Measurements from ENCODE around the gene DOCK10. TPM values are rescaled to one million over a fixed set of nuclear protein-coding genes. Genes with fewer than 3 reads are reported as not detected.

DOCK10 gene
- total RNA-seq, 1 donor from 2014 or later = 15.1 TPM

GRCh38 chr2:224892574-224893204 lies 149.6 kb downstream of the DOCK10 start:
- no peaks in the 10 kb centered on the region for H3K9me3 ChIP-seq (ENCODE audit: control insufficient read depth in 3 of 3, low read length in 3 of 3)
- no peak overlapping the region for H3K27ac ChIP-seq (ENCODE audit: low read depth, low read length)
- no peak overlapping the region for H3K9ac ChIP-seq (ENCODE audit: low read depth in 1 of 3, low read length in 3 of 3)
- no peaks in the 10 kb centered on the region for H3K4me1 ChIP-seq (ENCODE audit: control insufficient read depth in 3 of 3, insufficient read depth in 3 of 3, low read length in 3 of 3)
- H3K4me3 ChIP-seq (ENCODE audit: low read length in 3 of 3) = no peak overlapping the region
- H3K27me3 ChIP-seq (ENCODE audit: control insufficient read depth in 3 of 3, insufficient read depth in 3 of 3, low read length in 3 of 3) = no peaks in the 10 kb centered on the region
- H3K36me3 ChIP-seq (ENCODE audit: control insufficient read depth in 3 of 3, insufficient read depth in 3 of 3, low read length in 3 of 3) = no peaks in the 10 kb centered on the region

- H3K27ac ChIP-seq (ENCODE audit: low read depth, low read length) = no peak overlapping the region
- H3K9me3 ChIP-seq (ENCODE audit: control insufficient read depth in 3 of 3, low read length in 3 of 3) = no peaks in the 10 kb centered on the region
- no peaks in the 10 kb centered on the region for H3K4me1 ChIP-seq (ENCODE audit: control insufficient read depth in 3 of 3, insufficient read depth in 3 of 3, low read length in 3 of 3)
- no peak overlapping the region for H3K4me3 ChIP-seq (ENCODE audit: low read length in 3 of 3)
- no peaks in the 10 kb centered on the region for H3K36me3 ChIP-seq (ENCODE audit: control insufficient read depth in 3 of 3, insufficient read depth in 3 of 3, low read length in 3 of 3)
- H3K27me3 ChIP-seq (ENCODE audit: control insufficient read depth in 3 of 3, insufficient read depth in 3 of 3, low read length in 3 of 3) = no peaks in the 10 kb centered on the region
- H3K9ac ChIP-seq (ENCODE audit: low read depth in 1 of 3, low read length in 3 of 3) = no peak overlapping the region
Observed at GRCh38 chr2:224890372-224890771, 151.9 kb downstream of the DOCK10 start.

- Histone ChIP-seq H3K9ac (ENCODE audit: low read depth in 1 of 3, low read length in 3 of 3) (no peak overlapping the region), H3K4me3 (ENCODE audit: low read length in 3 of 3) (no peak overlapping the region), H3K4me1 (ENCODE audit: control insufficient read depth in 3 of 3, insufficient read depth in 3 of 3, low read length in 3 of 3) (no peaks in the 10 kb centered on the region), H3K27me3 (ENCODE audit: control insufficient read depth in 3 of 3, insufficient read depth in 3 of 3, low read length in 3 of 3) (no peaks in the 10 kb centered on the region), H3K27ac (ENCODE audit: low read depth, low read length) (no peak overlapping the region), H3K36me3 (ENCODE audit: control insufficient read depth in 3 of 3, insufficient read depth in 3 of 3, low read length in 3 of 3) (no peaks in the 10 kb centered on the region), H3K9me3 (ENCODE audit: control insufficient read depth in 3 of 3, low read length in 3 of 3) (no peaks in the 10 kb centered on the region)
Observed at GRCh38 chr2:224887141-224887540, 155.1 kb downstream of the DOCK10 start.

- H3K27ac ChIP-seq (ENCODE audit: low read depth, low read length) = no peak overlapping the region
- no peaks in the 10 kb centered on the region for H3K4me1 ChIP-seq (ENCODE audit: control insufficient read depth in 3 of 3, insufficient read depth in 3 of 3, low read length in 3 of 3)
- no peaks in the 10 kb centered on the region for H3K36me3 ChIP-seq (ENCODE audit: control insufficient read depth in 3 of 3, insufficient read depth in 3 of 3, low read length in 3 of 3)
- no peak overlapping the region for H3K4me3 ChIP-seq (ENCODE audit: low read length in 3 of 3)
- no peaks in the 10 kb centered on the region for H3K9me3 ChIP-seq (ENCODE audit: control insufficient read depth in 3 of 3, low read length in 3 of 3)
- H3K9ac ChIP-seq (ENCODE audit: low read depth in 1 of 3, low read length in 3 of 3) = no peak overlapping the region
- no peaks in the 10 kb centered on the region for H3K27me3 ChIP-seq (ENCODE audit: control insufficient read depth in 3 of 3, insufficient read depth in 3 of 3, low read length in 3 of 3)
Observed at GRCh38 chr2:224885836-224886547, 156.3 kb downstream of the DOCK10 start.

- H3K4me1 ChIP-seq (ENCODE audit: control insufficient read depth in 3 of 3, insufficient read depth in 3 of 3, low read length in 3 of 3) = no peaks in the 10 kb centered on the region
- H3K27me3 ChIP-seq (ENCODE audit: control insufficient read depth in 3 of 3, insufficient read depth in 3 of 3, low read length in 3 of 3) = no peaks in the 10 kb centered on the region
- no peak overlapping the region for H3K9ac ChIP-seq (ENCODE audit: low read depth in 1 of 3, low read length in 3 of 3)
- no peak overlapping the region for H3K4me3 ChIP-seq (ENCODE audit: low read length in 3 of 3)
- H3K9me3 ChIP-seq (ENCODE audit: control insufficient read depth in 3 of 3, low read length in 3 of 3) = no peaks in the 10 kb centered on the region
- no peaks in the 10 kb centered on the region for H3K36me3 ChIP-seq (ENCODE audit: control insufficient read depth in 3 of 3, insufficient read depth in 3 of 3, low read length in 3 of 3)
- H3K27ac ChIP-seq (ENCODE audit: low read depth, low read length) = no peak overlapping the region
Observed at GRCh38 chr2:224885291-224885690, 157.0 kb downstream of the DOCK10 start.

GRCh38 chr2:224884188-224884587 lies 158.1 kb downstream of the DOCK10 start:
- no peaks in the 10 kb centered on the region for H3K27me3 ChIP-seq (ENCODE audit: control insufficient read depth in 3 of 3, insufficient read depth in 3 of 3, low read length in 3 of 3)

GRCh38 chr2:224883700-224884099 lies 158.6 kb downstream of the DOCK10 start:
- Histone ChIP-seq H3K9ac (ENCODE audit: low read depth in 1 of 3, low read length in 3 of 3) (no peak overlapping the region), H3K27ac (ENCODE audit: low read depth, low read length) (no peak overlapping the region), H3K27me3 (ENCODE audit: control insufficient read depth in 3 of 3, insufficient read depth in 3 of 3, low read length in 3 of 3) (no peaks in the 10 kb centered on the region), H3K4me1 (ENCODE audit: control insufficient read depth in 3 of 3, insufficient read depth in 3 of 3, low read length in 3 of 3) (no peaks in the 10 kb centered on the region), H3K4me3 (ENCODE audit: low read length in 3 of 3) (no peak overlapping the region), H3K36me3 (ENCODE audit: control insufficient read depth in 3 of 3, insufficient read depth in 3 of 3, low read length in 3 of 3) (no peaks in the 10 kb centered on the region), H3K9me3 (ENCODE audit: control insufficient read depth in 3 of 3, low read length in 3 of 3) (no peaks in the 10 kb centered on the region)

More at GRCh38 chr2:224884188-224884587, 158.1 kb downstream of the DOCK10 start:
- Histone ChIP-seq H3K36me3 (ENCODE audit: control insufficient read depth in 3 of 3, insufficient read depth in 3 of 3, low read length in 3 of 3) (no peaks in the 10 kb centered on the region), H3K9ac (ENCODE audit: low read depth in 1 of 3, low read length in 3 of 3) (no peak overlapping the region), H3K9me3 (ENCODE audit: control insufficient read depth in 3 of 3, low read length in 3 of 3) (no peaks in the 10 kb centered on the region), H3K4me1 (ENCODE audit: control insufficient read depth in 3 of 3, insufficient read depth in 3 of 3, low read length in 3 of 3) (no peaks in the 10 kb centered on the region), H3K4me3 (ENCODE audit: low read length in 3 of 3) (no peak overlapping the region), H3K27ac (ENCODE audit: low read depth, low read length) (no peak overlapping the region)

- H3K9ac ChIP-seq (ENCODE audit: low read depth in 1 of 3, low read length in 3 of 3) = no peak overlapping the region
- H3K4me1 ChIP-seq (ENCODE audit: control insufficient read depth in 3 of 3, insufficient read depth in 3 of 3, low read length in 3 of 3) = no peaks in the 10 kb centered on the region
- H3K9me3 ChIP-seq (ENCODE audit: control insufficient read depth in 3 of 3, low read length in 3 of 3) = no peaks in the 10 kb centered on the region
- no peaks in the 10 kb centered on the region for H3K27me3 ChIP-seq (ENCODE audit: control insufficient read depth in 3 of 3, insufficient read depth in 3 of 3, low read length in 3 of 3)
- H3K27ac ChIP-seq (ENCODE audit: low read depth, low read length) = no peak overlapping the region
- H3K36me3 ChIP-seq (ENCODE audit: control insufficient read depth in 3 of 3, insufficient read depth in 3 of 3, low read length in 3 of 3) = no peaks in the 10 kb centered on the region
- H3K4me3 ChIP-seq (ENCODE audit: low read length in 3 of 3) = no peak overlapping the region
Observed at GRCh38 chr2:224883172-224883516, 159.1 kb downstream of the DOCK10 start.

- Histone ChIP-seq H3K4me1 (ENCODE audit: control insufficient read depth in 3 of 3, insufficient read depth in 3 of 3, low read length in 3 of 3) (no peaks in the 10 kb centered on the region), H3K36me3 (ENCODE audit: control insufficient read depth in 3 of 3, insufficient read depth in 3 of 3, low read length in 3 of 3) (no peaks in the 10 kb centered on the region), H3K9me3 (ENCODE audit: control insufficient read depth in 3 of 3, low read length in 3 of 3) (no peaks in the 10 kb centered on the region), H3K9ac (ENCODE audit: low read depth in 1 of 3, low read length in 3 of 3) (no peak overlapping the region), H3K27ac (ENCODE audit: low read depth, low read length) (no peak overlapping the region), H3K4me3 (ENCODE audit: low read length in 3 of 3) (no peak overlapping the region), H3K27me3 (ENCODE audit: control insufficient read depth in 3 of 3, insufficient read depth in 3 of 3, low read length in 3 of 3) (no peaks in the 10 kb centered on the region)
Observed at GRCh38 chr2:224882291-224883171, 159.7 kb downstream of the DOCK10 start.

- H3K4me1 ChIP-seq (ENCODE audit: control insufficient read depth in 3 of 3, insufficient read depth in 3 of 3, low read length in 3 of 3) = no peaks in the 10 kb centered on the region
- H3K36me3 ChIP-seq (ENCODE audit: control insufficient read depth in 3 of 3, insufficient read depth in 3 of 3, low read length in 3 of 3) = no peaks in the 10 kb centered on the region
- no peak overlapping the region for H3K27ac ChIP-seq (ENCODE audit: low read depth, low read length)
- H3K4me3 ChIP-seq (ENCODE audit: low read length in 3 of 3) = no peak overlapping the region
- H3K9ac ChIP-seq (ENCODE audit: low read depth in 1 of 3, low read length in 3 of 3) = no peak overlapping the region
- no peaks in the 10 kb centered on the region for H3K9me3 ChIP-seq (ENCODE audit: control insufficient read depth in 3 of 3, low read length in 3 of 3)
- no peaks in the 10 kb centered on the region for H3K27me3 ChIP-seq (ENCODE audit: control insufficient read depth in 3 of 3, insufficient read depth in 3 of 3, low read length in 3 of 3)
Observed at GRCh38 chr2:224881846-224882245, 160.4 kb downstream of the DOCK10 start.

All from skeletal muscle tissue (tissue), 4 donors.